SK-N-SH treated with all-trans-retinoic acid at 6 μM for 48 hours (cell line): ENCODE results near the gene GREM1.

ENCODE experiments used
- ATAC-seq: fragments of 200-7000 bp; cut with Tn5 transposase; 3 replicates; pipeline ENCODE4 v1.9.1; 2020; ENCODE audit warnings: mild to moderate bottlenecking, moderate library complexity
- ARNTL ChIP-seq: fragments of 450-650 bp; formaldehyde crosslinking; IDR thresholded peaks from 2 replicates; pipeline ENCODE4 v1.5.0; 2020; ENCODE audit warnings: low read depth, mild to moderate bottlenecking, moderate library complexity, borderline replicate concordance
- BACH2 ChIP-seq: fragments of 250-450 bp; sonication (Bioruptor Pico); IDR thresholded peaks from 2 replicates; pipeline ENCODE4 v1.9.0; 2021; ENCODE audit warnings: mild to moderate bottlenecking, borderline replicate concordance
- CSDC2 ChIP-seq: fragments of 250-450 bp; sonication (Bioruptor Pico); IDR thresholded peaks from 2 replicates; pipeline ENCODE4 v1.5.0; 2020; ENCODE audit warnings: mild to moderate bottlenecking, moderate library complexity
- GLIS3 ChIP-seq: fragments of 250-450 bp; sonication (Bioruptor Pico); IDR thresholded peaks from 2 replicates; pipeline ENCODE4 v1.5.0; 2020; ENCODE audit warnings: mild to moderate bottlenecking, moderate library complexity
- ISL1 ChIP-seq: fragments of 250-450 bp; sonication (Bioruptor Pico); IDR thresholded peaks from 2 replicates; pipeline ENCODE4 v2.1.2; 2022; ENCODE audit warnings: mild to moderate bottlenecking, moderate library complexity
- OSR1 ChIP-seq: fragments of 250-450 bp; sonication (Bioruptor Pico); IDR thresholded peaks from 2 replicates; pipeline ENCODE4 v1.8.0; 2022; ENCODE audit warnings: moderate library complexity, mild to moderate bottlenecking, inconsistent platforms
- PPARA ChIP-seq: fragments of 250-450 bp; sonication (Bioruptor Pico); IDR thresholded peaks from 2 replicates; pipeline ENCODE4 v1.5.0; 2020; ENCODE audit warnings: mild to moderate bottlenecking, borderline replicate concordance
- SNAI2 ChIP-seq: fragments of 250-450 bp; sonication (Bioruptor Pico); IDR thresholded peaks from 2 replicates; pipeline ENCODE4 v1.5.0; 2020; ENCODE audit warnings: mild to moderate bottlenecking, moderate library complexity
- TCF4 ChIP-seq: fragments of 250-450 bp; sonication (Bioruptor Pico); IDR thresholded peaks from 2 replicates; pipeline ENCODE4 v1.8.0; 2021; ENCODE audit warnings: mild to moderate bottlenecking, moderate library complexity, borderline replicate concordance
- ZC3H10 ChIP-seq: fragments of 250-450 bp; sonication (Bioruptor Pico); IDR thresholded peaks from 2 replicates; pipeline ENCODE4 v1.5.1; 2021; ENCODE audit warnings: mild to moderate bottlenecking, moderate library complexity
- ZFP3 ChIP-seq: fragments of 250-450 bp; sonication (Bioruptor Pico); IDR thresholded peaks from 2 replicates; pipeline ENCODE4 v1.5.0; 2020; ENCODE audit warnings: mild to moderate bottlenecking, moderate library complexity
- ZNF565 ChIP-seq: fragments of 450-650 bp; formaldehyde crosslinking; conservative IDR thresholded peaks from 2 replicates; pipeline ENCODE4 v1.5.0; 2020; ENCODE audit warnings: low read depth, mild to moderate bottlenecking, moderate library complexity
- ZNF70 ChIP-seq: fragments of 450-650 bp; formaldehyde crosslinking; IDR thresholded peaks from 2 replicates; pipeline ENCODE4 v1.5.0; 2020; ENCODE audit warnings: mild to moderate bottlenecking, moderate library complexity
- TF ChIP-seq, protein P1 (sequence below): fragments of 250-450 bp; sonication (Bioruptor Pico); IDR thresholded peaks from 2 replicates; pipeline ENCODE4 v1.5.1; 2020; ENCODE audit warnings: low read depth, mild to moderate bottlenecking, moderate library complexity
- TF ChIP-seq, protein P2 (sequence below): fragments of 250-450 bp; sonication (Bioruptor Pico); IDR thresholded peaks from 2 replicates; pipeline ENCODE4 v1.8.0; 2020; ENCODE audit warnings: mild to moderate bottlenecking, moderate library complexity, borderline replicate concordance
- TF ChIP-seq, protein P3 (sequence below): fragments of 250-450 bp; sonication (Bioruptor Pico); IDR thresholded peaks from 2 replicates; pipeline ENCODE4 v1.5.0; 2020; ENCODE audit warnings: mild to moderate bottlenecking, moderate library complexity

Gene GREM1

DNA sequence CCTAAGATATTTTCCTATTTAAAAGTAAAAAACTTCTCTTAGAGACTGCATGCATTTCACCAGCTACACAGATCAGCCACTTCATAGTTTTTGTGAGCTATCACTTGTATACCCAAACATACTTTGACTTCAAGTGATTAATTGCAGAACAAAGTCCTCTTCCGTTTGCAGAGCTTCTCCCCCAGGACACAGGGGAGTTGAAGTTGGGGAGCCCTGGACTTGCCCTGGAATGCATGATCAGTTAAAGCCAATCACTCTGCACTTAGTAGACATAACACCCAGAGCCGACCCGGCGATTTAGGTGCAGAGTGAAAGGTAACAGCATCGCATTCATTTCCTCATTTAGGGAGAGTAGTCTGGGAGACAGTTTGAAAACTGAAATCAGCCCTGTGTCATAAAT lies 70.1 kb downstream of the GREM1 start:
- ATAC-seq, result no peak
- TF ChIP-seq, protein P1, sequence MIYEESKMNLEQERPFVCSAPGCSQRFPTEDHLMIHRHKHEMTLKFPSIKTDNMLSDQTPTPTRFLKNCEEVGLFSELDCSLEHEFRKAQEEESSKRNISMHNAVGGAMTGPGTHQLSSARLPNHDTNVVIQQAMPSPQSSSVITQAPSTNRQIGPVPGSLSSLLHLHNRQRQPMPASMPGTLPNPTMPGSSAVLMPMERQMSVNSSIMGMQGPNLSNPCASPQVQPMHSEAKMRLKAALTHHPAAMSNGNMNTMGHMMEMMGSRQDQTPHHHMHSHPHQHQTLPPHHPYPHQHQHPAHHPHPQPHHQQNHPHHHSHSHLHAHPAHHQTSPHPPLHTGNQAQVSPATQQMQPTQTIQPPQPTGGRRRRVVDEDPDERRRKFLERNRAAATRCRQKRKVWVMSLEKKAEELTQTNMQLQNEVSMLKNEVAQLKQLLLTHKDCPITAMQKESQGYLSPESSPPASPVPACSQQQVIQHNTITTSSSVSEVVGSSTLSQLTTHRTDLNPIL (CRISPR knock-in tag), result no peak
- TF ChIP-seq TCF4 (CRISPR knock-in tag) (no peak), ZC3H10 (no peak), ISL1 (CRISPR knock-in tag) (no peak), ARNTL (CRISPR knock-in tag) (no peak), OSR1 (CRISPR knock-in tag) (no peak), BACH2 (CRISPR knock-in tag) (no peak), ZNF70 (CRISPR knock-in tag) (no peak), PPARA (CRISPR knock-in tag) (no peak), SNAI2 (CRISPR knock-in tag) (no peak), ZNF565 (CRISPR knock-in tag) (no peak), ZFP3 (CRISPR knock-in tag) (no peak)
- TF ChIP-seq, protein P2, sequence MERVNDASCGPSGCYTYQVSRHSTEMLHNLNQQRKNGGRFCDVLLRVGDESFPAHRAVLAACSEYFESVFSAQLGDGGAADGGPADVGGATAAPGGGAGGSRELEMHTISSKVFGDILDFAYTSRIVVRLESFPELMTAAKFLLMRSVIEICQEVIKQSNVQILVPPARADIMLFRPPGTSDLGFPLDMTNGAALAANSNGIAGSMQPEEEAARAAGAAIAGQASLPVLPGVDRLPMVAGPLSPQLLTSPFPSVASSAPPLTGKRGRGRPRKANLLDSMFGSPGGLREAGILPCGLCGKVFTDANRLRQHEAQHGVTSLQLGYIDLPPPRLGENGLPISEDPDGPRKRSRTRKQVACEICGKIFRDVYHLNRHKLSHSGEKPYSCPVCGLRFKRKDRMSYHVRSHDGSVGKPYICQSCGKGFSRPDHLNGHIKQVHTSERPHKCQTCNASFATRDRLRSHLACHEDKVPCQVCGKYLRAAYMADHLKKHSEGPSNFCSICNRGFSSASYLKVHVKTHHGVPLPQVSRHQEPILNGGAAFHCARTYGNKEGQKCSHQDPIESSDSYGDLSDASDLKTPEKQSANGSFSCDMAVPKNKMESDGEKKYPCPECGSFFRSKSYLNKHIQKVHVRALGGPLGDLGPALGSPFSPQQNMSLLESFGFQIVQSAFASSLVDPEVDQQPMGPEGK (CRISPR knock-in tag), result no peak
- TF ChIP-seq, protein P3, sequence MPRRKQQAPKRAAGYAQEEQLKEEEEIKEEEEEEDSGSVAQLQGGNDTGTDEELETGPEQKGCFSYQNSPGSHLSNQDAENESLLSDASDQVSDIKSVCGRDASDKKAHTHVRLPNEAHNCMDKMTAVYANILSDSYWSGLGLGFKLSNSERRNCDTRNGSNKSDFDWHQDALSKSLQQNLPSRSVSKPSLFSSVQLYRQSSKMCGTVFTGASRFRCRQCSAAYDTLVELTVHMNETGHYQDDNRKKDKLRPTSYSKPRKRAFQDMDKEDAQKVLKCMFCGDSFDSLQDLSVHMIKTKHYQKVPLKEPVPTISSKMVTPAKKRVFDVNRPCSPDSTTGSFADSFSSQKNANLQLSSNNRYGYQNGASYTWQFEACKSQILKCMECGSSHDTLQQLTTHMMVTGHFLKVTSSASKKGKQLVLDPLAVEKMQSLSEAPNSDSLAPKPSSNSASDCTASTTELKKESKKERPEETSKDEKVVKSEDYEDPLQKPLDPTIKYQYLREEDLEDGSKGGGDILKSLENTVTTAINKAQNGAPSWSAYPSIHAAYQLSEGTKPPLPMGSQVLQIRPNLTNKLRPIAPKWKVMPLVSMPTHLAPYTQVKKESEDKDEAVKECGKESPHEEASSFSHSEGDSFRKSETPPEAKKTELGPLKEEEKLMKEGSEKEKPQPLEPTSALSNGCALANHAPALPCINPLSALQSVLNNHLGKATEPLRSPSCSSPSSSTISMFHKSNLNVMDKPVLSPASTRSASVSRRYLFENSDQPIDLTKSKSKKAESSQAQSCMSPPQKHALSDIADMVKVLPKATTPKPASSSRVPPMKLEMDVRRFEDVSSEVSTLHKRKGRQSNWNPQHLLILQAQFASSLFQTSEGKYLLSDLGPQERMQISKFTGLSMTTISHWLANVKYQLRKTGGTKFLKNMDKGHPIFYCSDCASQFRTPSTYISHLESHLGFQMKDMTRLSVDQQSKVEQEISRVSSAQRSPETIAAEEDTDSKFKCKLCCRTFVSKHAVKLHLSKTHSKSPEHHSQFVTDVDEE, result no peak
- TF ChIP-seq, all 23 proteins: peak for 0

DNA sequence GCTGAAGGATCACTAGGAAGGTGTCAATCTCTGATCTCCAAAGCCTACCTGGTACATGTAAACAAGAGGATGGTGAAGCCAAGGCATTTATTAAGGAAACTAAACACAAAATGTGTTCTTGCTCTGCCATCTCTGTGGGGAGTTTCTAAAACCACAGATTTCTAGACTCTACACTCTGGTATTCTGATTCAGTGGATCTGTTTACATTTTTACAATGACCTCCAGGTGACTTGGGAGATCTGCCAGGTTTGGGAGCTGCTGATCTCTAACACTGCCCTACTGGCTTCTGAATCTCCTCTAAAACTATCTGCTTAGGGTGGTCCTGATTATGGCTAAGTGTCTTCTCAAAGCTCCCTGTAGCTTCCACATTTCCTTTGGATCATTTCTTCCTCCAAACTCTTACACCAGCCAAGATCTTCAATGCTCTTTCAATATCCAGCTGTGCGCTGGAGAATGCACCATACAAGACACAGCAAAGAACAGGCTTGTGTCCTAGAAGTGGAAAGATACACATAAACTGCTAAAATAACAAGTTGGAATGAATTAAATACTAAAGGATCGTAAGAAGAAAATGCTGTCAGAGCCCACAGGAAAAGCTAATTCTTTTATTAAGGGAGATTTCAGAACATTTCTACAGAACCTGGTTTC lies 72.7 kb downstream of the GREM1 start:
- TF ChIP-seq ZC3H10, result no peak
- ATAC-seq, result no peak

DNA sequence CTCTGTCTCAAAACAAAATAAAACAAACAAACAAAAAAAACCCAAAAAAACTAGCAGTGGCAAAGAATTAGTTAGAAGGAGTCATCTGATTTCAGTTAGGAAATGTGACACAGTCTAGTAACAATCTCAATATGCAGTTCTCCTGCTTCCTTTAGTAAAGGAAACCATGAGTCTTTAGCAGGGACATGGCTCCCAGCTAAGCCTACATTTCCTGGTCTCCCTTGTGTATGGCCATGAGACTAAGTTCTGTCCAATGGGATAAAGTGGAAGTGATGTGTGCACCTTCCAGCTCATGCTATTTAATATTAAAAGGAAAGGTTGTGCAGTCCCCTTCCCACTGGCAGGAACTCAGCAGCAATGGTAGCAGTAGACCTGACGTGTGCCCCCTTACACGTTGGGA lies 74.6 kb downstream of the GREM1 start:
- ATAC-seq, result no peak
- no peak for TF ChIP-seq BACH2 (CRISPR knock-in tag)
- TF ChIP-seq CSDC2 (CRISPR knock-in tag), result no peak
- no peak for TF ChIP-seq OSR1 (CRISPR knock-in tag)
- TF ChIP-seq, protein P3, result no peak
- TF ChIP-seq, protein P2 (CRISPR knock-in tag), result no peak
- TF ChIP-seq GLIS3 (CRISPR knock-in tag), result no peak
